GM21367 (cell line): ENCODE data around the gene OR10T2.
"Not testable (repeated sequence)": the region's sequence is repeated elsewhere in the genome, so short reads cannot be mapped to it uniquely, and the experiment has no call there.

Experiments used
- ATAC-seq: cut with Tn5 transposase; IDR thresholded peaks from one replicate; pipeline ENCODE4 v1.9.1; 2021; ENCODE audit not compliant: unreplicated experiment

Gene OR10T2

DNA sequence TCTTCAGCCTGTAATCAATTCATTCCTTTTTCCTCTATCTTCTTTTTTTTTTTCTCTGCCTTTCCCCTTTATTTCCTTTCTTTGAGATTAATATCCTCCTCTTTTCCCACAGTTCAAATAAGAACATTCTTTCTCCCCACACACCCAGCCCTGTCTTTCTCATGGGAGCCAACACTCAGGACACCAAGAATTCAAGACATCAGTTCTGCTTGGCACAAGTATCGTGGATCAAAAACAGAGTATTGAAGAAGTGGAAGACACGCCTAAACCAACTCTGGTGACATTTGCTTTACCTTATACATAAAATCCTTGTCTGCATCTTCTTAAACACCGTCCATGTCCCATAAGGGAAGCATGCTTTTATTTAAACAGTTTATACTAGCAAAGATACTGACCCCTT, 42.6 kb downstream of the OR10T2 start:
- ATAC-seq: no peak

DNA sequence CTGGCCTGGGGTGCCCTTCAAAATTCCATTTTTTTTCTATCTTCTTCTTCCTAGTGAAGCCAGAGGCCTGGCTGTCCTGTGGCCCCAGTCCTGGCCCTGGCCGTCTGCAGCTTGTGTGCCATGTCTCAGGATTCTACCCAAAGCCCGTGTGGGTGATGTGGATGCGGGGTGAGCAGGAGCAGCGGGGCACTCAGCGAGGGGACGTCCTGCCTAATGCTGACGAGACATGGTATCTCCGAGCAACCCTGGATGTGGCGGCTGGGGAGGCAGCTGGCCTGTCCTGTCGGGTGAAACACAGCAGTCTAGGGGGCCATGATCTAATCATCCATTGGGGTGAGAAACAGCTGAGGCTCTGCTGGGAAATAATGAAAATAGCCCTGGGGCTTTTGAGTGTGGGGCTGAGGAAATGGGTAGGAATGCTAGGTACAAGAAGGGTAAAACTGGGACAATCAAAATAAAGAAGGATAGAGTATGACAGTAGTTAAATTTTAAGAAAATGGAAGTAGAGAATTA, 43.4 kb downstream of the OR10T2 start:
- no peak for ATAC-seq

DNA sequence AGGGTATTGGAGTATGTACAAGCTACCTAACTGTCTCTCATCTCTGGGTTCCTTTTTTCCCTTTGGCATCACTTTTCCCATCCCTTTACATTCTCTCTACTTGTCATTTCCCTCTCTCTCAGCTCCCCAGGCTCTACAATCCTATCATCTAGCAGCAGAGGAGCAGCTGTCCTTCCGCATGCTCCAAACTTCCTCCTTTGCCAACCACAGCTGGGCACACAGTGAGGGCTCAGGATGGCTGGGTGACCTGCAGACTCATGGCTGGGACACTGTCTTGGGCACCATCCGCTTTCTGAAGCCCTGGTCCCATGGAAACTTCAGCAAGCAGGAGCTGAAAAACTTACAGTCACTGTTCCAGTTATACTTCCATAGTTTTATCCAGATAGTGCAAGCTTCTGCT, 45.0 kb downstream of the OR10T2 start:
- ATAC-seq: no peak

DNA sequence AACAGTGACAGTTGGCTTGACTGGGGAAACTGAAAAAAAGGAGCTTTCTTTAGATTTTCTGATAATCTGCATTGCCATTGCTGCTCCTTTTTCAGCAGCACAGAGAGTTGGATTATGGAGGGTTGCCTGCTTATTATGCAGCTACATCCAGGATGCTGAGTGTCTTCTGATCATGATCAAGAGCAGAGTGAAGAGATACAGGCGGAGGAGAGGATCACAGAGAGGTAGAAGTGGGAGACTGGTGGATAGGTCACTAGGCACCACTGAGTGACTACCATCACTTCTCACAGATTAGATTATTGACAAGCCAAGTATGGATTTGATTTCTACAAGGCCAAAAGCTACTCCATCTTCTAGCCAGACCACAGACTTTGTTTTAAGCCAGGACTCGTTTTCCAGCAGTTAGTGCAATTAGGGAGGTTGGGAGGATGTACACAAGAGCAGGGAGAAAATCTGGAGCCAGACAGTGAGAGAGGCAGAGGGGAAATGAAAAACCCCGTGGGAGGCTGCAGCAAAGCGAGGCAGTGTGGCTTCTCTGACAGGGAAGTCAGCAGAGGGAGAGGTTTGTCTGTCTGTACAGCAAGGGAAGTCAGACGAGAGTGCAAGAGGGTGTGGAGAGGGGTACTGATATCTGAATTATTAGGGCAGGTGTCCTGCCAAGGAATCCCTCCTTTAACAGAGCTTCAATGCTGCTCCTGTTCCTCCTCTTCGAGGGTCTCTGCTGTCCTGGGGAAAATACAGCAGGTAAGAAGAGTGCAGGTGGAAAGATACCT, 45.8 kb downstream of the OR10T2 start, which contains the start of gene CD1E:
Gene CD1E, plus strand, starts transcription at position 592 of the 773 bp plus-strand sequence. Its CDS starts 95 bp downstream, at position 687.
- no peak for ATAC-seq

DNA sequence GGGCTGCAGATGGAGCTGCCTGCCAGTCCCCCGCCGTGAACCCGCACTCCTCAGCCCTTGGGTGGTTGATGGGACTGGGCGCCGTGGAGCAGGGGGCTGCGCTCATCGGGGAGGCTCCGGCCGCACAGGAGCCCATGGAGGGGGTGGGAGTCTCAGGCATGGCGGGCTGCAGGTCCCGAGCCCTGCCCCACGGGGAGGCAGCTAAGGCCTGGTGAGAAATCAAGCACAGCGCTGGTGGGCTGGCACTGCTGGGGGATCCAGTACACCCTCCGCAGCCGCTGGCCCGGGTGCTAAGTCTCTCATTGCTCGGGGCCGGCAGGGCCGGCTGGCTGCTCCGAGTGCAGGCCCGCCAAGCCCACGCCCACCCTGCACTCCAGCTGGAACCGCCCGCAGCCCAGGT, 50.3 kb downstream of the OR10T2 start:
- not testable (repeated sequence) for ATAC-seq
